ENCODE measurements around the gene MED7. TPM values are rescaled to one million over a fixed set of nuclear protein-coding genes. Genes with fewer than 3 reads are reported as not detected.

MED7 gene
- total and polyA plus RNA-seq, 2 of the 8 experiments (the other 6 are each of a cell fraction or from before 2014, with no cell fraction given): 6.9 to 9.5 TPM

DNA sequence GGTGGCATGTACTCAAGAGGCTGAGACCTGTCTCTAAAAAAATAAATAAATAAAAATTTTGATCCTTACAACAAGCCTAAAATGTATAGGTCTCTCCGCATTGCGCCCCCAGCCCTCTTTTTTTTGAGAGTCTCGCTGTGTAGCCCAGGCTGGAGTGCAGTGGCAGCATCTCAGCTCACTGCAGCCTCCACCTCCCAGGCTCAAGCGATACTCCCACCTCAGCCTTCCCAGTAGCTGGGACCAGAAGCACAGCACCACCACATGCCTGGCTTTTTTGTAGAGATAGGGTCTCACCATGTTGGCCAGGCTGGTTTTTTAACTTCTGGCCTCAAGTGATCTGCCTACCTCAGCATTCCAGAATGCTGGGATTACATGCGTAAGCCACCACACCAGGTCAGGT is 25.6 kb upstream of the MED7 start:
- H3K4me3 ChIP-seq (ENCODE audit: extremely low read depth in 1 of 4, insufficient read depth in 2 of 4, low read depth in 3 of 4, low read length in 4 of 4): no peak overlapping the region
- H2BK120ac ChIP-seq (replicated peaks; ENCODE audit: low read depth, low read length): no peak overlapping the region
- H4K8ac ChIP-seq (ENCODE audit: extremely low read depth, insufficient read depth, low read length): no peak overlapping the region
- no peak overlapping the region for H3K4me2 ChIP-seq (ENCODE audit: insufficient read depth in 1 of 2, low read depth in 2 of 2, low read length in 2 of 2)
- H2AK5ac ChIP-seq (ENCODE audit: low read depth, low read length): no peak overlapping the region
- H3K79me1 ChIP-seq (ENCODE audit: low read depth, low read length): no peaks in the 10 kb centered on the region
- no peaks in the 10 kb centered on the region for H4K20me1 ChIP-seq (replicated peaks in 1 of 2; ENCODE audit: control insufficient read depth in 1 of 2, insufficient read depth in 2 of 2, low read length in 2 of 2)
- no peak overlapping the region for H2BK5ac ChIP-seq (ENCODE audit: low read depth, low read length)
- H3K23ac ChIP-seq (ENCODE audit: insufficient read length): no peak overlapping the region
- H3K14ac ChIP-seq (ENCODE audit: insufficient read length): no peak overlapping the region
- ChIA-PET POLR2A (ENCODE audit: partially characterized antibody) (no interaction called here), CTCF (ENCODE audit: partially characterized antibody) (interaction anchor here (0.6 to 2.1 kb wide), 2 partner anchors 19 to 20 kb away, joined by 3 to 9 read pairs; no protein-coding TSS in a partner anchor)
- no peak overlapping the region for H2BK15ac ChIP-seq (ENCODE audit: low read length)
- H3K9me3 ChIP-seq (ENCODE audit: insufficient read depth in 2 of 2, low read depth in 1 of 2, low read length in 1 of 2): no peaks in the 10 kb centered on the region
- no peak overlapping the region for H3K4ac ChIP-seq (replicated peaks; ENCODE audit: insufficient read length, low read depth, low read length)
- no peak overlapping the region for H4K91ac ChIP-seq (replicated peaks; ENCODE audit: insufficient read length, low read length)
- H4K5ac ChIP-seq (ENCODE audit: insufficient read length, low read depth, low read length): no peak overlapping the region
- H3K56ac ChIP-seq (replicated peaks; ENCODE audit: insufficient read length, low read depth, low read length): no peak overlapping the region
- no peak overlapping the region for H3K18ac ChIP-seq (ENCODE audit: extremely low read depth, low read length)
- no peaks in the 10 kb centered on the region; the same call in 1 of the 2 replicates for H3K23me2 ChIP-seq (ENCODE audit: low read depth, low read length)
- FAIRE-seq: no peak
- no peak overlapping the region for H3K9ac ChIP-seq (replicated peaks in 1 of 4; ENCODE audit: extremely low read depth in 1 of 4, low read depth in 3 of 4, low read length in 3 of 4)
- no peak overlapping the region for H2BK20ac ChIP-seq (ENCODE audit: low read length)
- no peak overlapping the region for H2AFZ ChIP-seq (ENCODE audit: low read length)
- H2BK12ac ChIP-seq (ENCODE audit: low read depth, low read length): no peak overlapping the region
- no peaks in the 10 kb centered on the region for H3K79me2 ChIP-seq (ENCODE audit: control insufficient read depth in 1 of 2, insufficient read depth in 2 of 2, low read length in 2 of 2)
- DNase-seq (ENCODE audit: low read depth in 1 of 2, low spot score in 2 of 2): no peak
- no peak overlapping the region for H3K27ac ChIP-seq (ENCODE audit: low read depth, low read length)
- no peaks in the 10 kb centered on the region for H3K4me1 ChIP-seq (replicated peaks in 1 of 4; ENCODE audit: control insufficient read depth in 3 of 4, insufficient read depth in 4 of 4, low read length in 3 of 4)
- no peaks in the 10 kb centered on the region for H3K27me3 ChIP-seq (replicated peaks in 1 of 4; ENCODE audit: control insufficient read depth in 3 of 4, extremely low read depth in 1 of 4, insufficient read depth in 3 of 4, low read length in 3 of 4)
- 77% methylated on average over 4 of the region's 5 CpGs; no CpG with 5 or more reads in 1 of the 2 experiments for WGBS, 2 experiments (ENCODE audit: extremely low coverage in 1 of 2, insufficient coverage in 1 of 2, insufficient read length in 1 of 2, insufficient replicate concordance in 2 of 2, low coverage in 1 of 2, low lambda C conversion rate in 2 of 2, missing lambda C conversion rate in 1 of 2)
- no peaks in the 10 kb centered on the region for H3K36me3 ChIP-seq (ENCODE audit: control insufficient read depth in 2 of 4, insufficient read depth in 4 of 4, low read length in 3 of 4)
- TF ChIP-seq EP300 (IDR thresholded peaks at IDR 0.05; ENCODE audit: borderline replicate concordance in 1 of 2, low read depth in 2 of 2, low read length in 2 of 2) (no peak), YY1 (IDR thresholded peaks at IDR 0.05; ENCODE audit: low read depth, low read length) (no peak), RBBP5 (IDR thresholded peaks at IDR 0.05; ENCODE audit: borderline replicate concordance, low read depth, low read length) (no peak), SRF (IDR thresholded peaks at IDR 0.05; ENCODE audit: low read depth, low read length) (no peak), SAP30 (IDR thresholded peaks at IDR 0.05; ENCODE audit: insufficient read depth, insufficient replicate concordance, low read length) (no peak), RNF2 (IDR thresholded peaks at IDR 0.05; ENCODE audit: borderline replicate concordance, low read depth, low read length, missing control alignments, poor library complexity, severe bottlenecking) (no peak), NRF1 (IDR thresholded peaks at IDR 0.05; ENCODE audit: low read depth, low read length) (no peak), RFX5 (IDR thresholded peaks at IDR 0.05; ENCODE audit: borderline replicate concordance, low read depth, low read length) (no peak), SIRT6 (IDR thresholded peaks at IDR 0.05; ENCODE audit: low read length) (no peak), TBP (IDR thresholded peaks at IDR 0.05; ENCODE audit: low read depth, low read length) (no peak), KDM5A (IDR thresholded peaks at IDR 0.05; ENCODE audit: low read length) (no peak)
